ENCODE measurements around the gene UVRAG. TPM values are rescaled to one million over a fixed set of nuclear protein-coding genes. Genes with fewer than 3 reads are reported as not detected.

The UVRAG gene
- total and polyA plus RNA-seq, 2 of the 4 experiments (the other 2 are of a cell fraction) = 5.6 to 10.9 TPM

- dilution Hi-C loops (cut with HindIII; ENCODE audit: low sequenced_read_pairs, unreplicated experiment) = no loop called here
- no TSS peak for BruUV-seq (replicated peaks)
- Histone ChIP-seq H3K9me1 (ENCODE audit: insufficient read depth, low read length) (no peaks in the 10 kb centered on the region), H3K9ac (ENCODE audit: low read depth, low read length) (no peak overlapping the region), H2BK20ac (ENCODE audit: low read depth, low read length) (no peak overlapping the region), H3K4ac (ENCODE audit: low read depth, low read length) (no peak overlapping the region), H3K27ac (ENCODE audit: insufficient read depth, low read length) (no peak overlapping the region), H3K14ac (replicated peaks; ENCODE audit: low read depth, low read length) (no peak overlapping the region; the same call in 1 of the 2 replicates), H4K20me1 (ENCODE audit: insufficient read depth, low read length) (no peaks in the 10 kb centered on the region), H3K4me2 (ENCODE audit: low read depth, low read length) (no peak overlapping the region), H3K56ac (ENCODE audit: extremely low read depth, insufficient read depth, low read length) (no peak overlapping the region), H3K27me3 (ENCODE audit: control insufficient read depth, insufficient read depth, low read length) (peaks cover 22% of the 10 kb centered on the region), H2AFZ (replicated peaks; ENCODE audit: low read length, poor library complexity) (peak overlapping the region; percentile 58), H2BK5ac (ENCODE audit: low read depth, low read length, poor library complexity, severe bottlenecking) (no peak overlapping the region), H4K8ac (ENCODE audit: low read depth in 2 of 2, low read length in 2 of 2) (no peak overlapping the region), H2BK120ac (ENCODE audit: low read depth, low read length) (no peak overlapping the region), H2AK9ac (replicated peaks; ENCODE audit: low read depth, low read length, poor library complexity) (no peak overlapping the region), H2BK15ac (ENCODE audit: low read depth, low read length) (no peak overlapping the region), H3K18ac (ENCODE audit: low read depth, low read length) (no peak overlapping the region), H3K36me3 (ENCODE audit: control insufficient read depth, insufficient read depth, low read length) (no peaks in the 10 kb centered on the region), H4K91ac (ENCODE audit: insufficient read depth, low read depth, low read length) (no peak overlapping the region), H3K9me3 (ENCODE audit: control insufficient read depth, insufficient read depth, low read length) (no peaks in the 10 kb centered on the region), H3K79me1 (ENCODE audit: low read depth in 1 of 2, low read length in 2 of 2) (no peaks in the 10 kb centered on the region), H2AK5ac (ENCODE audit: low read depth, low read length) (no peak overlapping the region), H3K23ac (ENCODE audit: low read depth, low read length) (no peak overlapping the region), H3K4me1 (ENCODE audit: control insufficient read depth, insufficient read depth, low read length) (no peaks in the 10 kb centered on the region), H4K5ac (ENCODE audit: low read depth, low read length) (no peak overlapping the region), H3K4me3 (ENCODE audit: insufficient read depth, low read depth, low read length) (no peak overlapping the region)
- CTCF ChIA-PET = no interaction called here
- POLR2A ChIA-PET (ENCODE audit: unreplicated experiment) = no interaction called here
- no peak for DNase-seq
- no peak for TF ChIP-seq SMC3 (IDR thresholded peaks at IDR 0.05; ENCODE audit: low read depth, low read length)
- no peak for TF ChIP-seq RFX5 (IDR thresholded peaks at IDR 0.05; ENCODE audit: low read depth, low read length)
- TF ChIP-seq RCOR1 (IDR thresholded peaks at IDR 0.05; ENCODE audit: insufficient replicate concordance, low read length) = no peak
- TF ChIP-seq MAFK (IDR thresholded peaks at IDR 0.05; ENCODE audit: low read depth, low read length) = no peak
- no peak for TF ChIP-seq ELK1 (IDR thresholded peaks at IDR 0.05; ENCODE audit: borderline replicate concordance, low read depth, low read length)
- no peak for TF ChIP-seq CTCF (conservative IDR thresholded peaks at IDR 0.05; ENCODE audit: low read depth, low read length)
- no peak for TF ChIP-seq CHD1 (IDR thresholded peaks at IDR 0.05; ENCODE audit: low read depth, low read length)
- no peak for TF ChIP-seq CEBPB (IDR thresholded peaks at IDR 0.05; ENCODE audit: low read depth, low read length)
- TF ChIP-seq RAD21 (IDR thresholded peaks at IDR 0.05; ENCODE audit: low read length) = no peak
- no peak for TF ChIP-seq BHLHE40 (IDR thresholded peaks at IDR 0.05; ENCODE audit: low read depth, low read length)
- TF ChIP-seq MAZ (IDR thresholded peaks at IDR 0.05; ENCODE audit: borderline replicate concordance, low read depth, low read length) = no peak
- TF ChIP-seq POLR2A (IDR thresholded peaks at IDR 0.05; ENCODE audit: low read depth, low read length) = no peak
- no peak for TF ChIP-seq FOS (IDR thresholded peaks at IDR 0.05; ENCODE audit: low read depth, low read length)
- no CpG with 5 or more reads among the region's 4 CpGs for WGBS, 2 experiments (ENCODE audit: extremely low coverage in 2 of 2, insufficient read length in 1 of 2)
- intact Hi-C loops (cut with micrococcal nuclease) = no loop called here
- no peak for ATAC-seq (ENCODE audit: low read depth)
- in situ Hi-C loops (cut with MboI; ENCODE audit: low sequenced_read_pairs) = no loop called here
Observed at GRCh38 chr11:75782540-75783263, 32.3 kb upstream of the UVRAG start.

Data from IMR-90 (cell line).